ENCODE results near the gene GRK4.

DNA sequence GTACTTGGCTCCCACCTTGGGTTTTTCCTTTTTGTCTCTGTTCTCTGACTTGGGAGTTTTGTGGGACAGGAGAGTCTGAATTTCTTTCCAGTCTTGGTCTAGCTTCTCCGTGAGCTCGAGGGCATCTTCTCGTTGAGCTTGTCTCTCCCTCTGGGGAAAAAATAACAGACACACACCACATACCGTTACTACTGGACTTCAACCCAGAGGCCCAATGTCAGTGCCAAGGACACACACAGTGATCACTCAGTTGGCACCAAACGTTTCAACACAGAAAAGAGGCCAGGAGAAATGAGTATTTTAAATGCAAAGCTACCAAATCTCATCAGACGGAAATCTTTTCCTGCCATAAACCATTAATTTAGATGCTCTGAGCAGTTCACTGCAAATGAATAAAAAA, 9.9 kb upstream of the GRK4 start:
- TF ChIP-seq ELF1 (IDR thresholded peaks at IDR 0.05), result no peak
- no peak for TF ChIP-seq CTCF (IDR thresholded peaks at IDR 0.05)
- TF ChIP-seq SIN3A (IDR thresholded peaks at IDR 0.05; ENCODE audit: borderline replicate concordance, low read depth, low read length), result no peak
- TF ChIP-seq NRF1 (IDR thresholded peaks at IDR 0.05; ENCODE audit: low read depth, low read length), result no peak
- TF ChIP-seq, protein P1, sequence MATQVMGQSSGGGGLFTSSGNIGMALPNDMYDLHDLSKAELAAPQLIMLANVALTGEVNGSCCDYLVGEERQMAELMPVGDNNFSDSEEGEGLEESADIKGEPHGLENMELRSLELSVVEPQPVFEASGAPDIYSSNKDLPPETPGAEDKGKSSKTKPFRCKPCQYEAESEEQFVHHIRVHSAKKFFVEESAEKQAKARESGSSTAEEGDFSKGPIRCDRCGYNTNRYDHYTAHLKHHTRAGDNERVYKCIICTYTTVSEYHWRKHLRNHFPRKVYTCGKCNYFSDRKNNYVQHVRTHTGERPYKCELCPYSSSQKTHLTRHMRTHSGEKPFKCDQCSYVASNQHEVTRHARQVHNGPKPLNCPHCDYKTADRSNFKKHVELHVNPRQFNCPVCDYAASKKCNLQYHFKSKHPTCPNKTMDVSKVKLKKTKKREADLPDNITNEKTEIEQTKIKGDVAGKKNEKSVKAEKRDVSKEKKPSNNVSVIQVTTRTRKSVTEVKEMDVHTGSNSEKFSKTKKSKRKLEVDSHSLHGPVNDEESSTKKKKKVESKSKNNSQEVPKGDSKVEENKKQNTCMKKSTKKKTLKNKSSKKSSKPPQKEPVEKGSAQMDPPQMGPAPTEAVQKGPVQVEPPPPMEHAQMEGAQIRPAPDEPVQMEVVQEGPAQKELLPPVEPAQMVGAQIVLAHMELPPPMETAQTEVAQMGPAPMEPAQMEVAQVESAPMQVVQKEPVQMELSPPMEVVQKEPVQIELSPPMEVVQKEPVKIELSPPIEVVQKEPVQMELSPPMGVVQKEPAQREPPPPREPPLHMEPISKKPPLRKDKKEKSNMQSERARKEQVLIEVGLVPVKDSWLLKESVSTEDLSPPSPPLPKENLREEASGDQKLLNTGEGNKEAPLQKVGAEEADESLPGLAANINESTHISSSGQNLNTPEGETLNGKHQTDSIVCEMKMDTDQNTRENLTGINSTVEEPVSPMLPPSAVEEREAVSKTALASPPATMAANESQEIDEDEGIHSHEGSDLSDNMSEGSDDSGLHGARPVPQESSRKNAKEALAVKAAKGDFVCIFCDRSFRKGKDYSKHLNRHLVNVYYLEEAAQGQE (IDR thresholded peaks at IDR 0.05; ENCODE audit: low read depth, low read length), result no peak
- no peak for TF ChIP-seq POLR2AphosphoS5 (IDR thresholded peaks at IDR 0.05; ENCODE audit: low read depth, low read length)
- TF ChIP-seq TEAD4 (IDR thresholded peaks at IDR 0.05; ENCODE audit: borderline replicate concordance, insufficient read depth), result no peak
- no peak for TF ChIP-seq EZH2phosphoT487 (IDR thresholded peaks at IDR 0.05; ENCODE audit: borderline replicate concordance, low read depth)
- no peak for TF ChIP-seq RAD21 (IDR thresholded peaks at IDR 0.05; ENCODE audit: low read length)
